Adrenal gland (tissue), 12 donors: ENCODE results near the gene ISG20L2. TPM values are rescaled to one million over a fixed set of nuclear protein-coding genes. Genes with fewer than 3 reads are reported as not detected.

Experiments
- DNase-seq, 7 donors: peaks; one replicate each; pipeline ENCODE4 v3.0.0-alpha.2; 2019 to 2020
- H3K27ac ChIP-seq, 5 donors: fragments of 200-600 bp; sonication (generic) in 4 of 5; 1 replicate in 3 of 5; 2 replicates in 2 of 5; pipeline versions ENCODE4 v1.5.1 to v1.8.0; 2016 to 2020; ENCODE audit warnings: mild to moderate bottlenecking in 1 of 5
- H3K27me3 ChIP-seq: fragments of 200-600 bp; 2 replicates; pipeline ENCODE4 v1.8.0; 2021
- H3K36me3 ChIP-seq, 2 donors: fragments of 200-600 bp; replicated peaks in 1 of 2; 1 replicate in 1 of 2; 2 replicates in 1 of 2; pipeline versions ENCODE4 v1.5.1 to v1.8.0; 2018 to 2022
- H3K4me1 ChIP-seq, 2 donors: fragments of 200-600 bp; replicated peaks in 1 of 2; 1 replicate in 1 of 2; 2 replicates in 1 of 2; pipeline versions ENCODE4 v1.5.1 to v1.8.0; 2018 to 2021
- H3K4me3 ChIP-seq, 4 donors: fragments of 200-600 bp; sonication (generic) in 3 of 4; one replicate each; pipeline ENCODE4 v1.5.1; 2016 to 2018
- H3K9me3 ChIP-seq, 3 donors: fragments of 200-600 bp; sonication (generic) in 1 of 3; replicated peaks in 1 of 3; 1 replicate in 2 of 3; 2 replicates in 1 of 3; pipeline versions ENCODE4 v1.5.1 to v1.8.0; 2016 to 2021
- POLR2A ChIP-seq, 2 donors: fragments of 450-650 bp; IDR thresholded peaks; one replicate each; pipeline ENCODE4 v1.6.1; 2017; ENCODE audit warnings: antibody characterized with exemption in 2 of 2, mild to moderate bottlenecking in 2 of 2, moderate library complexity in 1 of 2
- WGBS, 4 donors: extraction: QIAGEN DNeasy Blood & Tissue Kit in 2 of 4; methylation state at CpG; one replicate each; pipeline versions ENCODE4 v1.1.5 to v1.1.7; 2013 to 2017; 5-methylcytosine and 5-hydroxymethylcytosine counted together
- intact Hi-C, 2 donors: fragments of 100-400 bp; cut with DNase I; formaldehyde crosslinking; loops; one replicate each; pipeline versions ENCODE4 v1.14.1 to v1.15.0; 2022 to 2023
- polyA plus RNA-seq, 3 donors: library from polyadenylated mRNA; stranded (reverse); fragments of 200-250 nt in 2 of 3; fragments of 350-450 nt in 1 of 3; fragmentation: Illumina TruSeq in 1 of 3; extraction: RNeasy Lipid Tissue Mini Kit (QIAGEN cat#74804) in 1 of 3; gene quantifications; one replicate each; pipeline ENCODE4 v1.2.3, GENCODE V29; 2013 to 2014
- total RNA-seq, 9 donors: library from RNA; depleted of rRNA in 4 of 9; stranded (reverse); fragments of >200 nt in 4 of 9; fragments of 120-200 nt in 1 of 9; fragmentation: NEBNext Ultra II Directional in 1 of 9; extraction: Animal tissue kit (Norgen Biotek cat#: 25700) in 1 of 9; gene quantifications; one replicate each; pipeline versions ENCODE4 v1.1.0 to v1.2.4, GENCODE V29; 2013 to 2023
- TF ChIP-seq, protein P1 (sequence below), 6 experiments: fragments of 450-650 bp in 4 of 6; fragments of 200-600 bp in 2 of 6; sonication (generic) in 1 of 6; IDR thresholded peaks; 1 replicate in 5 of 6; 2 replicates in 1 of 6; pipeline versions ENCODE4 v1.5.1 to v1.8.0; 2016 to 2021; ENCODE audit warnings: antibody characterized with exemption in 6 of 6, mild to moderate bottlenecking in 2 of 6, moderate library complexity in 1 of 6
- donor health status: healthy with polysubstance abuse.
- donor health status: Bipolar disorder and iron deficiency.
- donor health status: DM: yes; HTN: yes; CAD: no.
- donor health status: DM: no; HTN: no; CAD: no.
- donor health status: DM: no; HTN: no; CAD: no.
- donor health status: DM: yes; HTN: yes; CAD: no.

The ISG20L2 gene
- total and polyA plus RNA-seq, 12 donors: 5.5 to 40.0 (median 18.3) TPM

DNA sequence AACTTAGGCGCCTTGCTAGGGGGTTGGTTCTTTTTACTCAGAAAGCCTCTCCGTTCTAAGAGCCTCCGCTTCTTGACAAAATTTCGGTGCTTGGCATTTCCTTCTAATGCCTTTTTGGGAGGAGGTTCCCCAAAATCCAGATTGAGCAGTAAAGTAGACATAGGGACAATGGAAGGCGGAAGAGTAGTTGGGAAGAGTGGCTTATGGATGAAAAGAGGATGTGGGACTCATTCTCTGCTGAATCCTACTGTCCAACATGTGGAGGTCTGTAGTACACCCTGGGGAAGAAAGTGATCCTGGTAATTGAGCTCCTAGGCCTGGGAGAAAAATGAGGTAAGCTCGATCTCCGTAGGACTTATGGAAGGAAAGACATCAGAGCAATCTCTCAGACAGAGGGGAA lies 1.1 kb downstream of the ISG20L2 start:
- no peak for DNase-seq
- Histone ChIP-seq H3K36me3 (peaks cover 0 to 19% of the 10 kb centered on the region in 2 donors), H3K4me3 (peak overlapping the region in 3 of 4 donors; percentile 81 to 96 (median 92)), H3K9me3 (no peaks in the 10 kb centered on the region), H3K27ac (peak overlapping the region in 3 of 5 donors; percentile 89 to 98 (median 97)), H3K27me3 (no peaks in the 10 kb centered on the region), H3K4me1 (peaks cover 31 to 42% of the 10 kb centered on the region in 2 donors)
- TF ChIP-seq POLR2A (IDR thresholded peaks at IDR 0.05): no peak
- TF ChIP-seq, protein P1, sequence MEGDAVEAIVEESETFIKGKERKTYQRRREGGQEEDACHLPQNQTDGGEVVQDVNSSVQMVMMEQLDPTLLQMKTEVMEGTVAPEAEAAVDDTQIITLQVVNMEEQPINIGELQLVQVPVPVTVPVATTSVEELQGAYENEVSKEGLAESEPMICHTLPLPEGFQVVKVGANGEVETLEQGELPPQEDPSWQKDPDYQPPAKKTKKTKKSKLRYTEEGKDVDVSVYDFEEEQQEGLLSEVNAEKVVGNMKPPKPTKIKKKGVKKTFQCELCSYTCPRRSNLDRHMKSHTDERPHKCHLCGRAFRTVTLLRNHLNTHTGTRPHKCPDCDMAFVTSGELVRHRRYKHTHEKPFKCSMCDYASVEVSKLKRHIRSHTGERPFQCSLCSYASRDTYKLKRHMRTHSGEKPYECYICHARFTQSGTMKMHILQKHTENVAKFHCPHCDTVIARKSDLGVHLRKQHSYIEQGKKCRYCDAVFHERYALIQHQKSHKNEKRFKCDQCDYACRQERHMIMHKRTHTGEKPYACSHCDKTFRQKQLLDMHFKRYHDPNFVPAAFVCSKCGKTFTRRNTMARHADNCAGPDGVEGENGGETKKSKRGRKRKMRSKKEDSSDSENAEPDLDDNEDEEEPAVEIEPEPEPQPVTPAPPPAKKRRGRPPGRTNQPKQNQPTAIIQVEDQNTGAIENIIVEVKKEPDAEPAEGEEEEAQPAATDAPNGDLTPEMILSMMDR (IDR thresholded peaks at IDR 0.05): no peak
- intact Hi-C loops: loop anchor here in 1 of 2 donors (10.0 kb wide), 1 partner anchor 137 kb away; the partner anchor contains the start of gene NTRK1
- WGBS, 4 donors: 51 to 62% (median 54%) methylated on average over 6 to 7 of the region's 7 CpGs

DNA sequence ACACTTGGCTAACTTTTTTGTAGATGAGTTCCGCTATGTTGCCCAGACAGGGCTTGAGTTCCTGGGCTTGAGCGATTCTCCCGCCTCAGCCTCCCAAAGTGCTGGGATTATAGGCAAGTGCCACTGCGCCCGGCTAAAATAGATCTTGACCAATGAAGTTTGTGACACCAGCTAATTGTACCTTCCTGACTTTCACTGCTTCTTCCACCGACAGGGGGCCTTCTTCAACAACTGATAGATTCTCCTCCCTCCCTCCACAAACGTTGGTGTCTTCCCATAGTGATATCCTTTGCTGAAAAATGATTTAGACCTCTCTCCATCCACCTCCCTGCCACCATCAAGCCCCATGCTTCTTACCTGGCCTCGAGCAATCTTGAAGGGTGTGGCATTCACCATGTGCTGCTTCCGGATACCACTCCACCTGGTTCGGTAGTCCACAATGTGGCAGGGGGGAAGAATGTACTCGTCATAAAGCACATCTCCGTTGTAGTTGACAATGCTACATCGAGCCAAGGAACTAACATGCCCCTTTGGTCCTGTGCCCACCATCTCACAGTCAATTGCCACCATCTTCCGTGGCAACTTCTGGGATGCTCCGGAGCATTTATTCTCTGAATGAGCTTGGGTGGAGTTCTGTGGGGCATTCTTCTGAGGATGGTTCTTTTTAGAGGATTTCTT lies 1.9 kb downstream of the ISG20L2 start:
- WGBS, 4 donors: 52 to 62% (median 54%) methylated on average over 14 to 15 of the region's 15 CpGs
- no peak for TF ChIP-seq POLR2A (IDR thresholded peaks at IDR 0.05)
- TF ChIP-seq, protein P1 (IDR thresholded peaks at IDR 0.05): peak; percentile 25 to 59 (median 47)
- Histone ChIP-seq H3K27me3 (no peaks in the 10 kb centered on the region), H3K27ac (peak overlapping the region in 2 of 5 donors; percentile 6 to 24), H3K9me3 (no peaks in the 10 kb centered on the region), H3K4me3 (peak overlapping the region in 1 of 4 donors; percentile 32), H3K36me3 (peaks cover 0 to 24% of the 10 kb centered on the region in 2 donors), H3K4me1 (peaks cover 31 to 42% of the 10 kb centered on the region in 2 donors)
- intact Hi-C loops: loop anchor here in 1 of 2 donors (10.0 kb wide), 1 partner anchor 138 kb away; the partner anchor contains the start of gene NTRK1
- peak in 5 of 7 donors; percentile 47 to 78 (median 62) for DNase-seq

DNA sequence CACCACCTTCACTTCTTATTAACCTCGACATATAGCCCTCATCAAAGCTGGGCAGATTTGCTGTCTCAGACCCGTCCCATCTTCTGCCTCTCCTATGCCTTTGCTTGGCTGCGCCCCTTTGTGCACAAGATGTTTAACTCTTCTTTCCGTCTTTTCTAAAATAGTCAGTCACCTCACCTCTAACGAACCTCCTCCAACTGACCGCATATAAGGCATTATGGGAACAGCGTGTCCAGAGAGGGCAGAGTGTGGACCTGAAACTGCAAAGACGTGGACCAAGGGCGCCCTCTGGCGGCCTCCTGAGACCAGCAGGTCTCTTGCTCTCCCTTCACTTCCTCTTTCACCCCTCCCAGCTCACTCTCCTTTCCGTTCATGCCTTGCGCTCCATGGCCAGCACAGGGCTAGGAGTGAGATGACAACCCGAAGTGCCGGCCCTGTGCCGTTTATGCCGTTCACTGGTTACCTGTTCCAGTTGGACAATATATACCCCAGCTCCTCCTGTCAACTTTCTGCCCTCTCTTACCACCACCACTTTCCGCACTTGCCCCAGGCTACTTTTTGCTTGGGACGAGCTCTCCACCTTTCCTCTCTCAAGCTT lies 2.8 kb downstream of the ISG20L2 start:
- Histone ChIP-seq H3K27ac (peak overlapping the region in 2 of 5 donors; percentile 6 to 54), H3K27me3 (no peaks in the 10 kb centered on the region)
- 11 to 13% (median 13%) methylated on average over 18 of the region's 18 CpGs for WGBS, 4 donors

More for the DNA sequence above, 2.8 kb downstream of the ISG20L2 start:
- Histone ChIP-seq H3K36me3 (peaks cover 0 to 33% of the 10 kb centered on the region in 2 donors), H3K9me3 (no peaks in the 10 kb centered on the region), H3K4me1 (peaks cover 31 to 42% of the 10 kb centered on the region in 2 donors), H3K4me3 (peak overlapping the region in 1 of 4 donors; percentile 32)
- intact Hi-C loops: loop anchor here (2.0 to 10.0 kb wide), 2 partner anchors 35 to 139 kb away; partner anchors contain the start of gene NTRK1 (in 1 of the 2)
- DNase-seq: peak; percentile 88 to 97 (median 93)
- no peak for TF ChIP-seq POLR2A (IDR thresholded peaks at IDR 0.05)
- TF ChIP-seq, protein P1 (IDR thresholded peaks at IDR 0.05): peak; percentile 85 to 98 (median 96)
